Fibroblast of skin of scalp (primary cell): ENCODE results near the gene CCR2. TPM values are rescaled to one million over a fixed set of nuclear protein-coding genes. Genes with fewer than 3 reads are reported as not detected.
"Not testable (repeated sequence)": the region's sequence is repeated elsewhere in the genome, so short reads cannot be mapped to it uniquely, and the experiment has no call there.

Experiments used
- DNase-seq: peaks from one replicate; pipeline ENCODE4 v3.0.0-alpha.2; 2013
- polyA plus RNA-seq, 2 experiments: library from polyadenylated mRNA; unstranded; fragments of 120-200 nt; gene quantifications; one replicate each; pipeline ENCODE4 v1.2.1, GENCODE V29; 2013; ENCODE audit not compliant: insufficient read length in 2 of 2

CCR2 gene
- not detected for polyA plus RNA-seq (2013, experiment 1 of 2; ENCODE audit: insufficient read length)
- not detected for polyA plus RNA-seq (2013, experiment 2 of 2; ENCODE audit: insufficient read length)

DNA sequence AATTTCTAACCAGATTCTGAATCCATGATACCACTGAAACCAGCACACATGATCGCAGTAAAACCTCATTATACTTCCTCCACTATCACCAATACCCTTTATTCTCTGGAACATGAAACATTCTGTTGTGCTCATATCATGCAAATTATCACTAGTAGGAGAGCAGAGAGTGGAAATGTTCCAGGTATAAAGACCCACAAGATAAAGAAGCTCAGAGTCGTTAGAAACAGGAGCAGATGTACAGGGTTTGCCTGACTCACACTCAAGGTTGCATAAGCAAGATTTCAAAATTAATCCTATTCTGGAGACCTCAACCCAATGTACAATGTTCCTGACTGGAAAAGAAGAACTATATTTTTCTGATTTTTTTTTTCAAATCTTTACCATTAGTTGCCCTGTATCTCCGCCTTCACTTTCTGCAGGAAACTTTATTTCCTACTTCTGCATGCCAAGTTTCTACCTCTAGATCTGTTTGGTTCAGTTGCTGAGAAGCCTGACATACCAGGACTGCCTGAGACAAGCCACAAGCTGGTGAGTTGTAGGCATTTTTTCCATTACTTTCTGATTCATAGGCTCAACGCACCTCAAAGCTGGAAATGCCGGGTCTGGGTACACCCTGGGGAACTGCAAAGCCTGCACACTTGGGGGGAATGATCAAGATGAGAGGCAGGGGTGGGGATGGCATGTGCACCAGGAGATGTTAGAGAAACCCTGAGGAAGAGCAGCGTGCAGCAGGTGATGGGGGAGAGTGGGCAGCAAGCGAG is at the start of gene CCR2:
CCR2 (plus strand) TSS at position 465 of the 764 bp plus-strand sequence. CDS start 3,417 bp downstream, outside the sequence.
- no peak for DNase-seq

DNA sequence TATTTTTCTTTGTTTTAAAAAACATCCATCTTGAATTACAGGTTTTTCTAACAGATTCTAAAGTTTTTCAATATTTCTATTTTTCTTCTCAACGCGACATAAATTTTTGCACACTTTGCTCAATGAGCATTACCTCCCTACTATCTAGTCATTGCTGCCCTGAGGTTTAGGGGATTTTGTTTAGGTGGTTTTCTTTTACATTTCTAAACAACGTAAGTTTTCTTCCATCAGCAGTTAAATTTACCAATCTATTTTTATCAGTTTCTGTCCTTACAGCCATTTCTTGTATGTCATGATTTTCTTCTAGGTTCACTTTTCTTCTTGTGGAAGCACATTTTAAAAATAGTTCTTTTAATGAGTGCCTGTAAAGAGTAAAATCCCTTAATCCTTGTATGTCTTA is 49.2 kb upstream of the CCR2 start:
- no peak for DNase-seq

DNA sequence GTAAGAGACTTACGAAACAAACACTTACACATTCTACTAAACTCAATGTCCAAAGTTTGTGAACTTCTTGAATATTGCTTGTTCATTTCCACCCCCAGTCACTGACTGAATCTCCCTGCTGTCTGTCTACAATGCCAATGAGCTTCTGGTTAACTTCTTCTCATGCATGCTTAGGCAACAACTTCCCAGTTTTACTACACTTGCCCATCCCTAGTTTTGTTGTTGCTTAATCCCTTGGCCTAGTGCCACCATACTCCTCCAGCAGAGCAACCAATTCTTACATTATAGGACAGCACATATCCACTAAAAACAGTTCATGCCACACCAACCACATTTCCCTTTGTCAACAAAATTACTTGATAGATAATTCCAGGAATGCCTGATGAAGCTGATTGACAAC is 40.9 kb upstream of the CCR2 start:
- peak; percentile 11 for DNase-seq

- no peak for DNase-seq
Measured at GRCh38 chr3:46314517-46314916, 39.4 kb upstream of the CCR2 start.

DNA sequence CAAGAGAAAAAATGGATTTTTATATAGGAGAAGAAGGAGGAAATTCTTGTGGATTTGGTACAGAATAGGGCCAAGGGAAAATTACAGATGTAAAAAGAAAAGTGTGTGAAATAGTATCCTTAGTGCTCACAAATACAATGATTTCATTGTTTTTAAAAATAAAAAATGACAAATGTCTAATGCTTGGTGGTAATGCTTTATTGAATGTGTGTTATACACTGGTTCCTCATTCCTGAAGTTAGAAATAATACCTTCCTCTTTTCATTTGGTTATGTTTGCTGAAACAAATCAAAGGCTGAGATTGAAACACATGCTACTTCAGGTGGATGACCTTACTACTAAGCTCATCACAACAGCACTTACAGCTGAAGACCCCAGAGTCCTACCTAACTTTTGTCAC is 37.7 kb upstream of the CCR2 start:
- no peak for DNase-seq

DNA sequence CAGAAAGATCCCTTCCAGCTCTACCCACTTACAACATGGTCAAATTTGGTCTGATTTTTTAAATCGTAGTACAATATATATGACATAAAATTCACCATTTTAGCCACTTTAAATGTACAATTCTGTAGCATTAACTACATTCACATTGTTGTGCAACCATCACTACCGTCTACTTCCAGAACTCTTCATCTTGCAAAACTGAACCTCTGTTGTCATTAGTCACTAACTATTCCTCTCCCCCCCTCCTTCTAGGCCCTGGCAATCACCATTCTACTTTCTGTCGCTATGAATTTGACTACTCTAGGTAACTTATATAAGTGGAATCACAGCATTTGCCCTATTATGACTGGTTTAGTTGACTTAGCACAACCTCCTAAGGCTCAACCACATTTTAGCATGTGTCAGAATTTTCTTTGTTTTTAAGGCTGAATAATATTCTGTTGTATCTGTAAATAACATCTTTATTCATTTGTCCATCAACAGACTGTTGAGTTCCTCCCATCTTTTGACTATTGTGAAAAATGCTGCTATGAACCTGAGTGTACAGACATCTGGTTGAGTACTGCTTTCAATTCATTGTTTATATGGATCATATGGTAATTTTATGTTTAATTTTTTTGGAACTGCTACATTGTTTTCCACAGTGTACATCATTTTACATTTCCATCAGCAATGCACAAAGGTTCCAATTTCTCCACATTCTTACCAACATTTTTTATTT is 35.5 kb upstream of the CCR2 start:
- no peak for DNase-seq

DNA sequence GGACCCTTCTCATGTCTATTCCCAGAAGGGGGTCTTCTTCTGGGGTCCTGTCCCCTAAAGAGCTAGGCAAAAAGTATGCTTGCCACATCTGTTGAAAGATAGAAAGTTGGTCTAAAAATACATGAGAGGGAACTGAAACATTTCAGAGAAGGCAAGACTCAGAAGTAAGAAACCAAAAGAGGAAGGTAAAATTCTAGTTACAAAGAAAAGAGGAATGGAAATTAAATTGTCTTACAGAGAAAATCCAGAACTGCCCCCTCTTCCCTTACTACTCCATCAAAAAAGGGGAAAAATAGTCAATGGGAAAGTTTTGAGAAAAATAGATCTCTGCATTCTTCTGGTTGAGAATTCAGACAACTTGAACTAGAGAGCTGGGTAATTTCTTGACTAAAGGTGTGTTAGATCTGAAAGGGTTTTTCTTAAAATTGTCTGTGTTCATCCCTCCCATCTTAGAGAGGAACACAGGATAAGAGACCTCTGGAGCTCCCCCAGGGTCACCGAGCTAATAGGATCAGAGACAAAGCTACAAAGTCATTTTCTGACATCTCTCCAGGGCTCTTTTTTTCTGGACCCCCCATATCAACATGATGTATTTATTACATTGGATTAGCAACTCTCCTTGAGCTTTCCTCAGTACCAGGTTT is 32.3 kb upstream of the CCR2 start:
- DNase-seq, result no peak

- no peak for DNase-seq
Measured at GRCh38 chr3:46324036-46324435, 29.9 kb upstream of the CCR2 start.

- DNase-seq, result no peak
Measured at GRCh38 chr3:46325645-46326300, 28.1 kb upstream of the CCR2 start.

DNA sequence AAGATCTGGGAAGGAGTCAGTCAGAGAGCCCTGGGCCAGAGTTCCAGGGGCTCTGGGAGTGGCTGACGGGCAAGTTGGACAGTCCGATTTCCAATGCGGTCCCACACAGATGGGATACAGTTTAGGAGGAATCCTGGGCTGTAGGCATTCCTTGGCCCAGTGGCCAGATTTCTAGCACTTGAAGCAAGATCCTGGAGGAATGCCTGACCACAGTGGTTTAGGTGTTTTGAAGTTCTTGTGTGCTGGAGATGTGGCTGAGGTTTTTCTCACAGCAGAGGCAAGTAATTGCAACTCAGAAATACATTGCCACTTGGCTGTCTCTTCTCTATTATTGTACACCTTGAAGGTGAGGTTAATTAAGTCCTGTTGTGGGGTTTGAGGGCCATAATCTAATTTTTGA is 23.2 kb upstream of the CCR2 start:
- DNase-seq, result not testable (repeated sequence)

DNA sequence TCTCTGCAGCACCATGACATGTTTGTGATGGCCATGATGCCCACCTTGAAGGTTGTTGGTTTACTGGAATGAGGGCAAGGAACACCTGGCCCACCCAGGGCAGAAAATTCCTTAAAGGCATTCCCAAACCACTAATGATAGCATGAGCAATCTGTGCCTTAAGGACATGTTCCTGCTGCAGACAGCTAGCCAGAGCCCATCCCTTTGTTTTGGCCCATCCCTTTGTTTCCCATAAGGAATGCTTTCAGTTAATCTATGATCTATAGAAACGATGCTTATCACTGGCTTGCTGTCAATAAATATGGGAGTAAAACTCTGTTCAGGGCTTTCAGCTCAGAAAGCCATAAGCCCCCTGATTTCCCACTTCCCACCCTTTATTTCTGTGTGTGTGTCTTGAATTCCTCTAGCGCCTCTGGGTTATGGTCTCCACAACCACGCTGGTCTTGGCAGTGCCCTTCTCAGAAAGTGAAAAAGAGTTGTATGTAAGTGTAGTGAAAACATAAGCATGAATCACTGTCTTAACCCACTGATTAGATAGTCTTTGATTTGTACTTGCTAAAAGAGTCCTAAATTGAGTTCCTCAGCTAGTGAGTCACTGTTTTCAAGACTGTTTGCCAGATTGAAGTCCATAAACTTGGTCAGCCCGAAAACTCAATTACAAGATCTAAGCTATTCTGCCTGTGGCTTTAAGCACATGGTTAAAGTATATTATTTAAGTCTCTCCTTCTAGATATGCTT is 19.0 kb upstream of the CCR2 start:
- DNase-seq, result peak; percentile 13

- no peak for DNase-seq
Measured at GRCh38 chr3:46335541-46335940, 18.4 kb upstream of the CCR2 start.

DNA sequence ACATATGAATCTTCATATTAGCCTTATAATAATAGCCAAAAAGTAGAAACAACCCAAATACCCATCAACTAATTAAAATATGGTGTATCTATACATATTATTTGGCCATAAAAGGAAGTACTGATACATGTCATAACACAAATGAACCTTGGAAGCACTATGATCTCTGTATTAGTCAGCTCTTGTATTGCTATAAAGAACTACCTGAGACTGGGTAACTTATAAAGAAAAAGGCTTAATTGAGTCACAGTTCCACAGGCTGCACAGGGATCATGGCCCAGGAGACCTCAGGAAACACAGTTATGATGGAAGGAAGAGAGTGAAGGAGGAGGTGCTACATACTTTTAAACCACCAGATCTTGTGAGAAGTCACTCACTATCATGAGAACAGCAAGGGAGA is 16.0 kb upstream of the CCR2 start:
- no peak for DNase-seq

DNA sequence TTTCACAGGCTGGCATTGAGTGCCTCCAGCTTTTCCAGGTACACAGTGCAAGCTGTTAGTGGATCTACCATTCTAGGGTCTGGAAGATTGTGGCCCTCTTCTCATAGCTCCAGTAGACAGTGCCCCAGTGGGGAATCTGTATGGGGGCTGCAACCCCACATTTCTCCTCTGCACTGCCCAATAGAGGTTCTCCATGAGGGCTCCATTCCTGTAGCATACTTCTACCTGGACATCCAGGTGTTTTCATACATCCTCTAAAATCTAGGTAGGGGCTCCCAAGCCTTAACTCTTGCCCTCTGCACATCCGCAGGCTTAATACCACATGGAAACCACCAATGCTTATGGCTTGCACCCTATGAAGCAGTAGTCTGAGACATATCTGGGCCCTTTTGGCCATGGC is 15.1 kb upstream of the CCR2 start:
- no peak for DNase-seq

DNA sequence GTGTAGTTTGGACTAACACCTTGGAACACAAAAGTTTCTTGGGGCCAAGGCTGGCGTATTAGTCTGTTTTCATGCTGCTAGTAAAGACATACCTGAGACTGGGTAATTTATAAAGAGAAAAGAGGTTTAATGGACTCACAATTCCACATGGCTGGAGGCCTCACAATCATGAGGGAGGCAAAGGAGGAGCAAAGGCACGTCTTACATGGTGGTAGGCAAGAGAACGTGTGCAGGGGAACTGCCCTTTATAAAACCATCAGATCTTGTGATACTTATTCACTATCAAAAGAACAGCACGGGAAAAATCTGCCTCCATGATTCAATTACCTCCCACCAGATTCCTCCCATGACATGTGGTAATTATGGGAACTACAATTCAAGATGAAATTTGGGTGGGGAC is 9.4 kb upstream of the CCR2 start:
- no peak for DNase-seq

DNA sequence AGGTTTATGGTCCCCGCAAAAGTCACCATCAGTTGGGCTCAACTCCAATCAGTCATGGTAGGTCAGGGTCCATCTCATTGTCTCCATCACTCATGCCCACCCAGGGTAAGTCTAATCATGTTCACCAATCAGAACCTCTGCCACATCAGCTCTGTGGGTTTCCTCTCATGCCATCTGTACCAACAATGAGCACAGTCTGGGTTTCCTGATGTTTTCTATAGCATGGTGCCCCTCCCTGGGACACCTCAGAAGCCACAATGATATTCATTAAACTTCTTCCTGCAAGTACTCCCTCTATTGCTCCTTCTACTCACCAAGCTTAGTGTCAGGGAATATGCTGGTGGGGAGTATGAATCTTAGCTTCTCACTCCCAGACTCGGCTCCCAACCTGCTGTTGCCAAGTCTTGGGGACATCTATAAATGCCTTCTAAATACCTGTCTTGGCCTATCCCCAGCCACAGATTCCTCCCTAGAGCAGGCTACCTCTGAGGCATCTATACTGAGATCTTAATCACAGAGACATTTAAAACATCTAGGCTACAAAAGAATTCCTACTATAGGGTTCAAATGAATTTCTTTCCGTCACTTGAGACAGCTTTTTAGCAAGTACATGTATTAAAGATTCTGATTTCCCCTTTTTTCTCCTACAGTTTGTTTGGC is 5.0 kb upstream of the CCR2 start:
- no peak for DNase-seq

GRCh38 chr3:46349484-46350261 is 4.2 kb upstream of the CCR2 start:
- no peak for DNase-seq

- no peak for DNase-seq
Measured at GRCh38 chr3:46350262-46350565, 3.7 kb upstream of the CCR2 start.

- DNase-seq, result no peak
Measured at GRCh38 chr3:46351646-46352045, 2.3 kb upstream of the CCR2 start.

GRCh38 chr3:46353090-46353489 is 821 bp upstream of the CCR2 start:
- DNase-seq, result no peak

- no peak for DNase-seq
Measured at GRCh38 chr3:46354478-46354877, 567 bp downstream of the CCR2 start.
